SK-N-SH (cell line): ENCODE measurements around the gene RBM18. TPM values are rescaled to one million over a fixed set of nuclear protein-coding genes. Genes with fewer than 3 reads are reported as not detected.

Source experiments
- CTCF ChIA-PET: fragments of 300-600, 350-600 bp; formaldehyde crosslinking; extraction: SDS; loops from one replicate; lab custom pipeline; 2021; lab: Yijun Ruan, JAX
- POLR2A ChIA-PET: fragments of 350-600 bp; sonication (Branson Sonifier 250); formaldehyde crosslinking; extraction: SDS; loops from one replicate; lab custom pipeline; 2020; ENCODE audit warnings: antibody characterized with exemption, inconsistent platforms; lab: Yijun Ruan, JAX
- DNase-seq: peaks from one replicate; pipeline ENCODE4 v3.0.0; 2012
- H2AFZ ChIP-seq: fragments of 200-600 bp; sonication (generic); 2 replicates; pipeline ENCODE4 v1.8.1; 2016; ENCODE audit warnings: antibody characterized with exemption, mild to moderate bottlenecking, low read depth
- H3F3A ChIP-seq: fragments of 200-600 bp; sonication (generic); replicated peaks from 2 replicates; pipeline ENCODE3; 2016; ENCODE audit warnings: antibody characterized with exemption, mild to moderate bottlenecking; ENCODE audit not compliant: insufficient read depth
- H3K27ac ChIP-seq, 2 experiments: fragments of 200-500 bp in 1 of 2; fragments of 200-600 bp in 1 of 2; sonication (Bioruptor generic) in 1 of 2; sonication (generic), shearing (Covaris generic) in 1 of 2; 2 replicates each; pipeline versions ENCODE4 v1.5.1 to v1.6.1; 2014 to 2016; ENCODE audit warnings: low read depth in 2 of 2, inconsistent platforms in 1 of 2, low read length in 1 of 2, mild to moderate bottlenecking in 1 of 2, mixed read lengths in 1 of 2
- H3K27me3 ChIP-seq: fragments of 200-600 bp; sonication (generic), shearing (Covaris generic); 2 replicates; pipeline ENCODE4 v1.6.1; 2016; ENCODE audit warnings: mixed run types; ENCODE audit not compliant: insufficient read depth
- H3K36me3 ChIP-seq, 2 experiments: fragments of 200-500 bp in 1 of 2; fragments of 200-600 bp in 1 of 2; sonication (Bioruptor generic) in 1 of 2; sonication (generic) in 1 of 2; replicated peaks in 1 of 2; 2 replicates each; pipeline versions ENCODE3 to v1.5.1; 2014 to 2016; ENCODE audit warnings: low read length in 1 of 2, mild to moderate bottlenecking in 1 of 2; ENCODE audit not compliant: insufficient read depth in 2 of 2, control insufficient read depth in 1 of 2
- H3K4me1 ChIP-seq, 2 experiments: fragments of 200-500 bp in 1 of 2; fragments of 200-600 bp in 1 of 2; sonication (Bioruptor generic) in 1 of 2; sonication (generic), shearing (Covaris generic) in 1 of 2; 2 replicates each; pipeline versions ENCODE4 v1.5.1 to v1.6.1; 2014 to 2016; ENCODE audit warnings: low read depth in 1 of 2, low read length in 1 of 2, mixed run types in 1 of 2; ENCODE audit not compliant: insufficient read depth in 2 of 2, control insufficient read depth in 1 of 2
- H3K4me2 ChIP-seq: fragments of 200-600 bp; sonication (generic), shearing (Covaris generic); 2 replicates; pipeline ENCODE4 v1.6.1; 2017; ENCODE audit warnings: mixed run types
- H3K4me3 ChIP-seq, 2 experiments: fragments of 200-500 bp in 1 of 2; fragments of 200-600 bp in 1 of 2; sonication (Bioruptor generic) in 1 of 2; sonication (generic), shearing (Covaris generic) in 1 of 2; 2 replicates each; pipeline versions ENCODE4 v1.5.1 to v1.8.1; 2014 to 2016; ENCODE audit warnings: low read depth in 2 of 2, inconsistent platforms in 1 of 2, low read length in 1 of 2, mild to moderate bottlenecking in 1 of 2, mixed read lengths in 1 of 2, moderate library complexity in 1 of 2
- H3K79me2 ChIP-seq: fragments of 200-600 bp; sonication (generic); 2 replicates; pipeline ENCODE4 v1.8.1; 2017; ENCODE audit warnings: mild to moderate bottlenecking; ENCODE audit not compliant: insufficient read depth
- H3K9ac ChIP-seq: fragments of 200-600 bp; sonication (generic); 2 replicates; pipeline ENCODE4 v1.6.1; 2017; ENCODE audit warnings: mixed run types
- H3K9me2 ChIP-seq: fragments of 200-600 bp; sonication (generic); 2 replicates; pipeline ENCODE4 v1.6.1; 2017; ENCODE audit warnings: mixed run types
- H3K9me3 ChIP-seq: fragments of 200-600 bp; sonication (generic); 2 replicates; pipeline ENCODE4 v1.6.1; 2017; ENCODE audit warnings: mixed run types, mild to moderate bottlenecking, moderate library complexity
- H4K20me1 ChIP-seq: fragments of 200-600 bp; sonication (generic); 2 replicates; pipeline ENCODE4 v1.6.1; 2017; ENCODE audit warnings: mild to moderate bottlenecking, mixed run types; ENCODE audit not compliant: insufficient read depth
- CHD2 ChIP-seq: fragments of 150-350 bp; IDR thresholded peaks from 2 replicates; pipeline ENCODE4 v1.6.1; 2018; ENCODE audit warnings: low read length; ENCODE audit not compliant: partially characterized antibody
- ELF1 ChIP-seq: IDR thresholded peaks from 2 replicates; pipeline ENCODE4 v1.4.0; 2012
- EP300 ChIP-seq, 2 experiments: IDR thresholded peaks; 2 replicates each; pipeline versions ENCODE4 v1.4.0 to v1.6.1; 2012; ENCODE audit warnings: borderline replicate concordance in 1 of 2, low read depth in 1 of 2, low read length in 1 of 2
- EZH2phosphoT487 ChIP-seq: fragments of 200-600 bp; sonication (generic); IDR thresholded peaks from 2 replicates; pipeline ENCODE4 v1.6.1; 2017; ENCODE audit warnings: low read depth, mixed run types, mild to moderate bottlenecking, antibody characterized with exemption, moderate library complexity, borderline replicate concordance
- FOXJ3 ChIP-seq: sonication (generic); formaldehyde crosslinking; IDR thresholded peaks from 2 replicates; pipeline ENCODE4 v1.5.1; 2020; ENCODE audit warnings: mild to moderate bottlenecking, missing genetic modification reagents
- FOXM1 ChIP-seq: IDR thresholded peaks from 2 replicates; pipeline ENCODE4 v1.4.0; 2012; ENCODE audit warnings: low read depth, mild to moderate bottlenecking
- JUND ChIP-seq: IDR thresholded peaks from 2 replicates; pipeline ENCODE4 v1.4.0; 2012
- MEF2A ChIP-seq: IDR thresholded peaks from 2 replicates; pipeline ENCODE4 v1.4.0; 2012; ENCODE audit warnings: low read depth, borderline replicate concordance
- NFIC ChIP-seq: IDR thresholded peaks from 2 replicates; pipeline ENCODE4 v1.4.0; 2012; ENCODE audit warnings: borderline replicate concordance
- NRF1 ChIP-seq: IDR thresholded peaks from 2 replicates; pipeline ENCODE4 v1.6.1; 2012; ENCODE audit warnings: low read depth, mild to moderate bottlenecking, low read length
- PBX3 ChIP-seq: IDR thresholded peaks from 2 replicates; pipeline ENCODE4; 2012
- RAD21 ChIP-seq: IDR thresholded peaks from 2 replicates; pipeline ENCODE4 v1.6.1; 2012; ENCODE audit warnings: mild to moderate bottlenecking, low read length
- RCOR1 ChIP-seq: fragments of 150-350 bp; IDR thresholded peaks from 2 replicates; pipeline ENCODE4 v1.6.1; 2017; ENCODE audit warnings: antibody characterized with exemption, low read length
- RXRA ChIP-seq: IDR thresholded peaks from 2 replicates; pipeline ENCODE4 v1.4.0; 2012; ENCODE audit warnings: low read depth, mild to moderate bottlenecking, borderline replicate concordance
- SIN3A ChIP-seq: IDR thresholded peaks from 2 replicates; pipeline ENCODE4 v1.6.1; 2012; ENCODE audit warnings: low read depth, mild to moderate bottlenecking, low read length, moderate library complexity, borderline replicate concordance
- WGBS: methylation state at CpG from one replicate; pipeline ENCODE4 v1.1.6; 2017; ENCODE audit warnings: low lambda C conversion rate; 5-methylcytosine and 5-hydroxymethylcytosine counted together
- polyA plus RNA-seq, 3 experiments: library from polyadenylated mRNA; depleted of rRNA; stranded (reverse); fragments of >200 nt; gene quantifications; 2 replicates each; pipeline ENCODE4 v1.2.3, GENCODE V29; 2012
- TF ChIP-seq, protein P1 (sequence below): fragments of 200-600 bp; sonication (generic); IDR thresholded peaks from 2 replicates; pipeline ENCODE4 v1.6.1; 2017; ENCODE audit warnings: antibody characterized with exemption, mild to moderate bottlenecking, moderate library complexity
- TF ChIP-seq, protein P2 (sequence below): fragments of 150-350 bp; IDR thresholded peaks from 2 replicates; pipeline ENCODE4 v1.6.1; 2017; ENCODE audit warnings: antibody characterized with exemption, low read length, low read depth, borderline replicate concordance
- TF ChIP-seq, protein P3 (sequence below): IDR thresholded peaks from 2 replicates; pipeline ENCODE4 v1.4.0; 2012; ENCODE audit warnings: low read depth, borderline replicate concordance

RBM18 gene
- polyA plus RNA-seq, 1 of the 3 experiments (the other 2 are of a cell fraction), result 8.2 TPM

GRCh38 chr9:122216138-122216797, 48.4 kb downstream of the RBM18 start (continued):
- TF ChIP-seq, protein P1, sequence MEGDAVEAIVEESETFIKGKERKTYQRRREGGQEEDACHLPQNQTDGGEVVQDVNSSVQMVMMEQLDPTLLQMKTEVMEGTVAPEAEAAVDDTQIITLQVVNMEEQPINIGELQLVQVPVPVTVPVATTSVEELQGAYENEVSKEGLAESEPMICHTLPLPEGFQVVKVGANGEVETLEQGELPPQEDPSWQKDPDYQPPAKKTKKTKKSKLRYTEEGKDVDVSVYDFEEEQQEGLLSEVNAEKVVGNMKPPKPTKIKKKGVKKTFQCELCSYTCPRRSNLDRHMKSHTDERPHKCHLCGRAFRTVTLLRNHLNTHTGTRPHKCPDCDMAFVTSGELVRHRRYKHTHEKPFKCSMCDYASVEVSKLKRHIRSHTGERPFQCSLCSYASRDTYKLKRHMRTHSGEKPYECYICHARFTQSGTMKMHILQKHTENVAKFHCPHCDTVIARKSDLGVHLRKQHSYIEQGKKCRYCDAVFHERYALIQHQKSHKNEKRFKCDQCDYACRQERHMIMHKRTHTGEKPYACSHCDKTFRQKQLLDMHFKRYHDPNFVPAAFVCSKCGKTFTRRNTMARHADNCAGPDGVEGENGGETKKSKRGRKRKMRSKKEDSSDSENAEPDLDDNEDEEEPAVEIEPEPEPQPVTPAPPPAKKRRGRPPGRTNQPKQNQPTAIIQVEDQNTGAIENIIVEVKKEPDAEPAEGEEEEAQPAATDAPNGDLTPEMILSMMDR, result no peak

DNA sequence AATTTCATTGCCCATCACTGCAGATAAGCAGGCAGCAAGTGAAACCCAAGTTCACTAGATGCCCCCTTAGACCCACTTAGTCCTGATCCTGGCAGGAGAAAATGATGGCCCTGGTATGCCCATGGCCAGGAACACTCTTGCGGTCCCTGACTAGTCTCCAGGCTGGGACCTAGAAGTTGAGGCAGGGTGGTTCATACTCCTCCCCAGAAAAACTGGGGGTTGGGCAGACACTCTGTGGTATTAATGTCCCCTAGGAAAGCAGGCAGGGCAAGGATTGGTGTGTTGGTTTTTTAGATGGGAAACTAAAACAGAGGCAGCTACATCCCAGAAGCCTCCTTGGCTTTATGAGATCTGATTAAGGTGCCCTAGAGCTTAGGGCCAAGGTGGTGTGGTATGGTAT, 49.0 kb downstream of the RBM18 start:
- peaks cover 0 to 18% of the 10 kb centered on the region in 2 experiments; a peak in 2 of 4 replicates for H3K4me1 ChIP-seq
- no peak overlapping the region for H2AFZ ChIP-seq
- no peak overlapping the region for H3K4me2 ChIP-seq
- H3K9me2 ChIP-seq, result no peaks in the 10 kb centered on the region
- no peaks in the 10 kb centered on the region for H4K20me1 ChIP-seq
- TF ChIP-seq, protein P2, sequence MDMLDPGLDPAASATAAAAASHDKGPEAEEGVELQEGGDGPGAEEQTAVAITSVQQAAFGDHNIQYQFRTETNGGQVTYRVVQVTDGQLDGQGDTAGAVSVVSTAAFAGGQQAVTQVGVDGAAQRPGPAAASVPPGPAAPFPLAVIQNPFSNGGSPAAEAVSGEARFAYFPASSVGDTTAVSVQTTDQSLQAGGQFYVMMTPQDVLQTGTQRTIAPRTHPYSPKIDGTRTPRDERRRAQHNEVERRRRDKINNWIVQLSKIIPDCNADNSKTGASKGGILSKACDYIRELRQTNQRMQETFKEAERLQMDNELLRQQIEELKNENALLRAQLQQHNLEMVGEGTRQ, result no peak
- TF ChIP-seq PBX3, result no peak
- TF ChIP-seq EZH2phosphoT487, result no peak
- no peak for TF ChIP-seq EP300 (IDR thresholded peaks at IDR 0.05; ENCODE audit: borderline replicate concordance in 1 of 2, low read depth in 1 of 2, low read length in 1 of 2)
- TF ChIP-seq RXRA, result no peak
- no peak for TF ChIP-seq MEF2A
- TF ChIP-seq RCOR1, result no peak
- no peak for TF ChIP-seq FOXM1
- no peak for TF ChIP-seq FOXJ3 (CRISPR knock-in tag)
- TF ChIP-seq ELF1, result no peak
- TF ChIP-seq RAD21, result no peak
- TF ChIP-seq NRF1, result no peak
- TF ChIP-seq CHD2, result no peak
- no peak for TF ChIP-seq NFIC
- TF ChIP-seq, protein P3, sequence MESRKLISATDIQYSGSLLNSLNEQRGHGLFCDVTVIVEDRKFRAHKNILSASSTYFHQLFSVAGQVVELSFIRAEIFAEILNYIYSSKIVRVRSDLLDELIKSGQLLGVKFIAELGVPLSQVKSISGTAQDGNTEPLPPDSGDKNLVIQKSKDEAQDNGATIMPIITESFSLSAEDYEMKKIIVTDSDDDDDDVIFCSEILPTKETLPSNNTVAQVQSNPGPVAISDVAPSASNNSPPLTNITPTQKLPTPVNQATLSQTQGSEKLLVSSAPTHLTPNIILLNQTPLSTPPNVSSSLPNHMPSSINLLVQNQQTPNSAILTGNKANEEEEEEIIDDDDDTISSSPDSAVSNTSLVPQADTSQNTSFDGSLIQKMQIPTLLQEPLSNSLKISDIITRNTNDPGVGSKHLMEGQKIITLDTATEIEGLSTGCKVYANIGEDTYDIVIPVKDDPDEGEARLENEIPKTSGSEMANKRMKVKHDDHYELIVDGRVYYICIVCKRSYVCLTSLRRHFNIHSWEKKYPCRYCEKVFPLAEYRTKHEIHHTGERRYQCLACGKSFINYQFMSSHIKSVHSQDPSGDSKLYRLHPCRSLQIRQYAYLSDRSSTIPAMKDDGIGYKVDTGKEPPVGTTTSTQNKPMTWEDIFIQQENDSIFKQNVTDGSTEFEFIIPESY, result no peak
- no peak for TF ChIP-seq SIN3A
- TF ChIP-seq, protein P1, result no peak
- TF ChIP-seq JUND, result no peak
- POLR2A ChIA-PET, result no interaction called here
- DNase-seq, result no peak
- CTCF ChIA-PET, result interaction anchor here (1.0 to 1.6 kb wide), 3 partner anchors 76 to 92 kb away, joined by 3 to 4 read pairs (median 3); no protein-coding TSS in a partner anchor
- no peaks in the 10 kb centered on the region for H3K9me3 ChIP-seq
- peaks cover 7% of the 10 kb centered on the region for H3F3A ChIP-seq
- no peaks in the 10 kb centered on the region for H3K36me3 ChIP-seq
- peaks cover 94% of the 10 kb centered on the region for H3K27me3 ChIP-seq
- H3K27ac ChIP-seq, result no peak overlapping the region
- WGBS, result no CpG with 5 or more reads among the region's 1 CpG
- H3K9ac ChIP-seq, result no peak overlapping the region
- no peak overlapping the region for H3K4me3 ChIP-seq
- H3K79me2 ChIP-seq, result no peaks in the 10 kb centered on the region
